CD4-positive, alpha-beta T cell treated with Interleukin-12 subunit alpha and Interleukin-12 subunit beta, for 1 hour (primary cell): ENCODE data around the gene FOXK2.
"Not testable (repeated sequence)": the region's sequence is repeated elsewhere in the genome, so short reads cannot be mapped to it uniquely, and the experiment has no call there.

ENCODE experiments used
- DNase-seq: peaks from one replicate; pipeline ENCODE4 v3.0.0-alpha.2; 2020

Gene FOXK2

GRCh38 chr17:82536512-82537201 is 17.1 kb downstream of the FOXK2 start:
- DNase-seq = no peak

GRCh38 chr17:82537228-82537627 is 17.7 kb downstream of the FOXK2 start:
- DNase-seq = not testable (repeated sequence)

- not testable (repeated sequence) for DNase-seq
These were observed 19.5 kb downstream of the FOXK2 start for GRCh38 chr17:82539076-82539475.

GRCh38 chr17:82542439-82542838 is 22.9 kb downstream of the FOXK2 start:
- no peak for DNase-seq

- DNase-seq = no peak
These were observed 25.0 kb downstream of the FOXK2 start for GRCh38 chr17:82544431-82545070.

GRCh38 chr17:82545071-82545462 is 25.5 kb downstream of the FOXK2 start:
- no peak for DNase-seq

GRCh38 chr17:82547981-82548380 is 28.4 kb downstream of the FOXK2 start:
- DNase-seq = no peak

GRCh38 chr17:82548681-82549303 is 29.3 kb downstream of the FOXK2 start:
- no peak for DNase-seq

- DNase-seq = peak; percentile 78
These were observed 32.4 kb downstream of the FOXK2 start for GRCh38 chr17:82551779-82552457.

- no peak for DNase-seq
These were observed 33.0 kb downstream of the FOXK2 start for GRCh38 chr17:82552580-82552979.

- DNase-seq = no peak
These were observed 33.8 kb downstream of the FOXK2 start for GRCh38 chr17:82553210-82553930.

GRCh38 chr17:82557510-82557909 is 38.0 kb downstream of the FOXK2 start:
- not testable (repeated sequence) for DNase-seq

GRCh38 chr17:82559566-82560251 is 40.2 kb downstream of the FOXK2 start:
- no peak for DNase-seq

- DNase-seq = no peak
These were observed 40.7 kb downstream of the FOXK2 start for GRCh38 chr17:82560252-82560642.

- DNase-seq = no peak
These were observed 41.4 kb downstream of the FOXK2 start for GRCh38 chr17:82560802-82561428.

GRCh38 chr17:82561429-82562035 is 42.0 kb downstream of the FOXK2 start:
- no peak for DNase-seq

- not testable (repeated sequence) for DNase-seq
These were observed 43.2 kb downstream of the FOXK2 start for GRCh38 chr17:82562718-82563220.

- DNase-seq = no peak
These were observed 43.8 kb downstream of the FOXK2 start for GRCh38 chr17:82563318-82563717.

GRCh38 chr17:82563745-82564144 is 44.2 kb downstream of the FOXK2 start:
- not testable (repeated sequence) for DNase-seq

GRCh38 chr17:82564241-82564640 is 44.7 kb downstream of the FOXK2 start:
- no peak for DNase-seq

GRCh38 chr17:82565551-82565950 is 46.0 kb downstream of the FOXK2 start:
- no peak for DNase-seq
